Measurements from ENCODE around the gene FNIP2. TPM values are rescaled to one million over a fixed set of nuclear protein-coding genes. Genes with fewer than 3 reads are reported as not detected.
A peak's percentile ranks its signal among the peaks of the same experiment; 100 is the strongest.

The FNIP2 gene
- total RNA-seq, 1 donor from 2014 or later, result 44.0 TPM

- Histone ChIP-seq H3K4me1 (peaks cover 99% of the 10 kb centered on the region), H3K36me3 (no peaks in the 10 kb centered on the region)
- no peak for DNase-seq
Measured at GRCh38 chr4:158809611-158810486, 41.0 kb downstream of the FNIP2 start.

GRCh38 chr4:158810487-158811215, 41.8 kb downstream of the FNIP2 start:
- Histone ChIP-seq H3K9me3 (replicated peaks) (no peaks in the 10 kb centered on the region), H3K27ac (replicated peaks) (peak overlapping the region; percentile 85), H3K36me3 (no peaks in the 10 kb centered on the region), H3K27me3 (ENCODE audit: low read depth) (no peaks in the 10 kb centered on the region), H3K4me1 (peaks cover 97% of the 10 kb centered on the region), H3K4me3 (peak overlapping the region; percentile 36)
- no peak for TF ChIP-seq CTCF (IDR thresholded peaks at IDR 0.05; ENCODE audit: borderline replicate concordance)
- peak; percentile 35 for DNase-seq
- intact Hi-C loops (cut with micrococcal nuclease), result no loop called here

More at GRCh38 chr4:158809611-158810486, 41.0 kb downstream of the FNIP2 start:
- intact Hi-C loops (cut with micrococcal nuclease), result no loop called here
- Histone ChIP-seq H3K27ac (replicated peaks) (peak overlapping the region; percentile 85), H3K9me3 (replicated peaks) (no peaks in the 10 kb centered on the region), H3K4me3 (peak overlapping the region; percentile 36), H3K27me3 (ENCODE audit: low read depth) (no peaks in the 10 kb centered on the region)
- TF ChIP-seq CTCF (IDR thresholded peaks at IDR 0.05; ENCODE audit: borderline replicate concordance), result no peak

- H3K27ac ChIP-seq (replicated peaks), result peak overlapping the region; percentile 85
- peaks cover 92% of the 10 kb centered on the region for H3K4me1 ChIP-seq
- DNase-seq, result no peak
- H3K27me3 ChIP-seq (ENCODE audit: low read depth), result no peaks in the 10 kb centered on the region
- H3K36me3 ChIP-seq, result no peaks in the 10 kb centered on the region
- H3K9me3 ChIP-seq (replicated peaks), result no peaks in the 10 kb centered on the region
- TF ChIP-seq CTCF (IDR thresholded peaks at IDR 0.05; ENCODE audit: borderline replicate concordance), result no peak
- intact Hi-C loops (cut with micrococcal nuclease), result no loop called here
- peak overlapping the region; percentile 36 for H3K4me3 ChIP-seq
Measured at GRCh38 chr4:158811216-158811540, 42.4 kb downstream of the FNIP2 start.

GRCh38 chr4:158811704-158812103, 42.9 kb downstream of the FNIP2 start:
- intact Hi-C loops (cut with micrococcal nuclease), result no loop called here
- DNase-seq, result no peak
- Histone ChIP-seq H3K36me3 (no peaks in the 10 kb centered on the region), H3K4me1 (peaks cover 86% of the 10 kb centered on the region), H3K27me3 (ENCODE audit: low read depth) (no peaks in the 10 kb centered on the region), H3K9me3 (replicated peaks) (no peaks in the 10 kb centered on the region), H3K27ac (replicated peaks) (peak overlapping the region; percentile 85), H3K4me3 (peak overlapping the region; percentile 30)
- peak; percentile 17 for TF ChIP-seq CTCF (IDR thresholded peaks at IDR 0.05; ENCODE audit: borderline replicate concordance)

- Histone ChIP-seq H3K27ac (replicated peaks) (peak overlapping the region; percentile 85), H3K4me3 (peak overlapping the region; percentile 30), H3K9me3 (replicated peaks) (no peaks in the 10 kb centered on the region), H3K4me1 (peaks cover 87% of the 10 kb centered on the region), H3K36me3 (no peaks in the 10 kb centered on the region), H3K27me3 (ENCODE audit: low read depth) (no peaks in the 10 kb centered on the region)
- no peak for TF ChIP-seq CTCF (IDR thresholded peaks at IDR 0.05; ENCODE audit: borderline replicate concordance)
- DNase-seq, result no peak
- intact Hi-C loops (cut with micrococcal nuclease), result no loop called here
Measured at GRCh38 chr4:158812133-158812532, 43.3 kb downstream of the FNIP2 start.

Measured in left ventricle myocardium inferior (tissue), 1 donor.